HG02798 (cell line): ENCODE results near the gene CYP26C1.
A peak's percentile ranks its signal among the peaks of the same experiment; 100 is the strongest.

Experiments
- ATAC-seq: cut with Tn5 transposase; IDR thresholded peaks from one replicate; pipeline ENCODE4 v1.9.1; 2021; ENCODE audit warnings: mild to moderate bottlenecking; ENCODE audit not compliant: unreplicated experiment, poor library complexity

CYP26C1 gene

GRCh38 chr10:93063144-93063976, 2.8 kb downstream of the CYP26C1 start:
- ATAC-seq = peak; percentile 7

GRCh38 chr10:93063977-93064660, 3.5 kb downstream of the CYP26C1 start:
- no peak for ATAC-seq

- no peak for ATAC-seq
Measured at GRCh38 chr10:93064874-93065660, 4.5 kb downstream of the CYP26C1 start.

- no peak for ATAC-seq
Measured at GRCh38 chr10:93065675-93066543, 5.3 kb downstream of the CYP26C1 start.

- no peak for ATAC-seq
Measured at GRCh38 chr10:93066544-93066913, 5.9 kb downstream of the CYP26C1 start.

GRCh38 chr10:93067443-93068365, 7.1 kb downstream of the CYP26C1 start:
- ATAC-seq = no peak

- ATAC-seq = no peak
Measured at GRCh38 chr10:93068411-93069244, 8.0 kb downstream of the CYP26C1 start.

GRCh38 chr10:93069245-93069561, 8.6 kb downstream of the CYP26C1 start:
- ATAC-seq = no peak

GRCh38 chr10:93070378-93071176, 10.0 kb downstream of the CYP26C1 start:
- ATAC-seq = no peak

GRCh38 chr10:93071177-93071472, 10.5 kb downstream of the CYP26C1 start:
- ATAC-seq = no peak

- ATAC-seq = no peak
Measured at GRCh38 chr10:93071674-93072224, 11.2 kb downstream of the CYP26C1 start.

- ATAC-seq = no peak
Measured at GRCh38 chr10:93072225-93072712, 11.7 kb downstream of the CYP26C1 start.

- no peak for ATAC-seq
Measured at GRCh38 chr10:93072713-93073538, 12.3 kb downstream of the CYP26C1 start.

- ATAC-seq = no peak
Measured at GRCh38 chr10:93073539-93074146, 13.0 kb downstream of the CYP26C1 start, which contains the start of gene CYP26A1. Gene CYP26A1 (plus strand): TSS chr10:93073893. CDS start chr10:93073935, 42 bp downstream.

- ATAC-seq = no peak
Measured at GRCh38 chr10:93074147-93074596, 13.6 kb downstream of the CYP26C1 start.
